ENCODE data around the gene USP17L18.
"Not testable (repeated sequence)": the region's sequence is repeated elsewhere in the genome, so short reads cannot be mapped to it uniquely, and the experiment has no call there.

GRCh38 chr4:9214701-9215100 is 33.7 kb upstream of the USP17L18 start:
- TF ChIP-seq CTCF (IDR thresholded peaks at IDR 0.05); EZH2 (IDR thresholded peaks at IDR 0.05; ENCODE audit: borderline replicate concordance, insufficient read depth, low read depth, low read length, poor library complexity, severe bottlenecking): not testable (repeated sequence)

Data from B cell (primary cell).